ENCODE results near the gene DTD1. TPM values are rescaled to one million over a fixed set of nuclear protein-coding genes. Genes with fewer than 3 reads are reported as not detected.

The DTD1 gene
- total RNA-seq, 1 experiment from 2014 or later: 14.3 TPM

GRCh38 chr20:18738888-18739287 lies 151.0 kb downstream of the DTD1 start:
- BruUV-seq (replicated peaks): no TSS peak
- no peak overlapping the region for H3K27ac Mint-ChIP-seq (ENCODE audit: unreplicated experiment)
- H3K27me3 Mint-ChIP-seq (ENCODE audit: unreplicated experiment): no peaks in the 10 kb centered on the region
- H3K4me3 Mint-ChIP-seq (ENCODE audit: low read depth, unreplicated experiment): no peak overlapping the region
- no peak for TF ChIP-seq CTCF (IDR thresholded peaks at IDR 0.05; ENCODE audit: unreplicated experiment)
- no peaks in the 10 kb centered on the region for H3K9me3 Mint-ChIP-seq (ENCODE audit: low read depth, unreplicated experiment)
- H3K36me3 Mint-ChIP-seq (ENCODE audit: insufficient read depth, unreplicated experiment): no peaks in the 10 kb centered on the region
- intact Hi-C loops (cut with micrococcal nuclease; ENCODE audit: unreplicated experiment): no loop called here
- DNase-seq: no peak
- no peaks in the 10 kb centered on the region for H3K4me1 Mint-ChIP-seq (ENCODE audit: low read depth, unreplicated experiment)
- CTCF ChIA-PET: no interaction called here

- H3K4me1 Mint-ChIP-seq (ENCODE audit: low read depth, unreplicated experiment): no peaks in the 10 kb centered on the region
- CTCF ChIA-PET: no interaction called here
- no peaks in the 10 kb centered on the region for H3K9me3 Mint-ChIP-seq (ENCODE audit: low read depth, unreplicated experiment)
- H3K27me3 Mint-ChIP-seq (ENCODE audit: unreplicated experiment): no peaks in the 10 kb centered on the region
- TF ChIP-seq CTCF (IDR thresholded peaks at IDR 0.05; ENCODE audit: unreplicated experiment): no peak
- BruUV-seq (replicated peaks): no TSS peak
- no peaks in the 10 kb centered on the region for H3K36me3 Mint-ChIP-seq (ENCODE audit: insufficient read depth, unreplicated experiment)
- intact Hi-C loops (cut with micrococcal nuclease; ENCODE audit: unreplicated experiment): no loop called here
- DNase-seq: no peak
- no peak overlapping the region for H3K27ac Mint-ChIP-seq (ENCODE audit: unreplicated experiment)
- H3K4me3 Mint-ChIP-seq (ENCODE audit: low read depth, unreplicated experiment): no peak overlapping the region
Observed at GRCh38 chr20:18739751-18740166, 151.9 kb downstream of the DTD1 start.

GRCh38 chr20:18740726-18741125 lies 152.9 kb downstream of the DTD1 start:
- DNase-seq: no peak
- no peaks in the 10 kb centered on the region for H3K27me3 Mint-ChIP-seq (ENCODE audit: unreplicated experiment)
- no peaks in the 10 kb centered on the region for H3K9me3 Mint-ChIP-seq (ENCODE audit: low read depth, unreplicated experiment)
- CTCF ChIA-PET: no interaction called here
- intact Hi-C loops (cut with micrococcal nuclease; ENCODE audit: unreplicated experiment): no loop called here
- H3K27ac Mint-ChIP-seq (ENCODE audit: unreplicated experiment): no peak overlapping the region
- BruUV-seq (replicated peaks): no TSS peak
- TF ChIP-seq CTCF (IDR thresholded peaks at IDR 0.05; ENCODE audit: unreplicated experiment): no peak
- no peaks in the 10 kb centered on the region for H3K4me1 Mint-ChIP-seq (ENCODE audit: low read depth, unreplicated experiment)
- no peak overlapping the region for H3K4me3 Mint-ChIP-seq (ENCODE audit: low read depth, unreplicated experiment)
- H3K36me3 Mint-ChIP-seq (ENCODE audit: insufficient read depth, unreplicated experiment): no peaks in the 10 kb centered on the region

- TF ChIP-seq CTCF (IDR thresholded peaks at IDR 0.05; ENCODE audit: unreplicated experiment): no peak
- H3K27ac Mint-ChIP-seq (ENCODE audit: unreplicated experiment): no peak overlapping the region
- H3K4me3 Mint-ChIP-seq (ENCODE audit: low read depth, unreplicated experiment): no peak overlapping the region
- no peaks in the 10 kb centered on the region for H3K36me3 Mint-ChIP-seq (ENCODE audit: insufficient read depth, unreplicated experiment)
- no peak for DNase-seq
- CTCF ChIA-PET: no interaction called here
- no peaks in the 10 kb centered on the region for H3K4me1 Mint-ChIP-seq (ENCODE audit: low read depth, unreplicated experiment)
- intact Hi-C loops (cut with micrococcal nuclease; ENCODE audit: unreplicated experiment): no loop called here
- H3K27me3 Mint-ChIP-seq (ENCODE audit: unreplicated experiment): no peaks in the 10 kb centered on the region
- H3K9me3 Mint-ChIP-seq (ENCODE audit: low read depth, unreplicated experiment): no peaks in the 10 kb centered on the region
- no TSS peak for BruUV-seq (replicated peaks)
Observed at GRCh38 chr20:18742841-18743240, 155.0 kb downstream of the DTD1 start.
